IMR-90 (cell line): ENCODE data around the gene FNDC3B. TPM values are rescaled to one million over a fixed set of nuclear protein-coding genes. Genes with fewer than 3 reads are reported as not detected.

Experiments
- ATAC-seq: fragments of 200-7000 bp; cut with Tn5 transposase; 2 replicates; pipeline ENCODE4 v1.9.1; 2020; ENCODE audit warnings: low read depth, mild to moderate bottlenecking, moderate library complexity
- BruUV-seq: library from RNA; stranded (reverse); fragments of 400-500 nt; replicated peaks from 2 replicates; lab custom pipeline; 2021; lab: Mats Ljungman, UMichigan
- CTCF ChIA-PET: fragments of 300-600 bp; formaldehyde crosslinking; extraction: SDS; loops from one replicate; lab custom pipeline; 2021; ENCODE audit warnings: antibody characterized with exemption; lab: Yijun Ruan, JAX
- POLR2A ChIA-PET: fragments of 300-600 bp; sonication (Branson Sonifier 250); formaldehyde crosslinking; loops from one replicate; lab custom pipeline; 2022; ENCODE audit warnings: antibody characterized with exemption; ENCODE audit not compliant: unreplicated experiment; lab: Charles Lee
- DNase-seq: peaks from one replicate; pipeline ENCODE4 v3.0.0; 2013
- H2AFZ ChIP-seq: replicated peaks from 2 replicates; pipeline ENCODE3; 2013; ENCODE audit warnings: low read length, mild to moderate bottlenecking; ENCODE audit not compliant: poor library complexity
- H2AK5ac ChIP-seq: 2 replicates; pipeline ENCODE4 v1.6.1; 2013; ENCODE audit warnings: low read depth, low read length, inconsistent platforms
- H2AK9ac ChIP-seq: replicated peaks from 2 replicates; pipeline ENCODE3; 2013; ENCODE audit warnings: mild to moderate bottlenecking, low read depth, low read length, moderate library complexity; ENCODE audit not compliant: poor library complexity
- H2BK120ac ChIP-seq: 2 replicates; pipeline ENCODE4 v1.6.1; 2013; ENCODE audit warnings: low read depth, low read length, inconsistent platforms
- H2BK15ac ChIP-seq: 3 replicates; pipeline ENCODE4 v1.6.1; 2013; ENCODE audit warnings: low read depth, low read length, inconsistent platforms
- H2BK20ac ChIP-seq: 2 replicates; pipeline ENCODE4 v1.6.1; 2013; ENCODE audit warnings: low read depth, mild to moderate bottlenecking, inconsistent platforms, low read length, moderate library complexity
- H2BK5ac ChIP-seq: 2 replicates; pipeline ENCODE4 v1.6.1; 2013; ENCODE audit warnings: mild to moderate bottlenecking, low read depth, low read length, inconsistent platforms; ENCODE audit not compliant: poor library complexity, severe bottlenecking
- H3K14ac ChIP-seq: replicated peaks from 2 replicates; pipeline ENCODE4 v1.6.1; 2013; ENCODE audit warnings: low read depth, low read length, inconsistent platforms
- H3K18ac ChIP-seq: 2 replicates; pipeline ENCODE4 v1.6.1; 2013; ENCODE audit warnings: low read depth, low read length, control low read depth
- H3K23ac ChIP-seq: 2 replicates; pipeline ENCODE4 v1.6.1; 2013; ENCODE audit warnings: low read depth, low read length, inconsistent platforms
- H3K27ac ChIP-seq: 2 replicates; pipeline ENCODE4 v1.5.1; 2013; ENCODE audit warnings: mild to moderate bottlenecking, control low read depth, low read length; ENCODE audit not compliant: insufficient read depth
- H3K27me3 ChIP-seq: 2 replicates; pipeline ENCODE4 v1.6.1; 2013; ENCODE audit warnings: low read length; ENCODE audit not compliant: control insufficient read depth, insufficient read depth
- H3K36me3 ChIP-seq: 2 replicates; pipeline ENCODE4 v1.6.1; 2013; ENCODE audit warnings: low read length, mixed read lengths; ENCODE audit not compliant: control insufficient read depth, insufficient read depth
- H3K4ac ChIP-seq: 2 replicates; pipeline ENCODE4 v1.6.1; 2013; ENCODE audit warnings: low read depth, low read length, inconsistent platforms
- H3K4me1 ChIP-seq: 2 replicates; pipeline ENCODE4 v1.6.1; 2013; ENCODE audit warnings: low read length, mixed read lengths; ENCODE audit not compliant: control insufficient read depth, insufficient read depth
- H3K4me2 ChIP-seq: 2 replicates; pipeline ENCODE4 v1.6.1; 2013; ENCODE audit warnings: low read depth, mild to moderate bottlenecking, control low read depth, low read length, moderate library complexity
- H3K4me3 ChIP-seq: 2 replicates; pipeline ENCODE4 v1.5.1; 2013; ENCODE audit warnings: low read depth, mild to moderate bottlenecking, control low read depth, low read length, moderate library complexity; ENCODE audit not compliant: insufficient read depth
- H3K56ac ChIP-seq: 2 replicates; pipeline ENCODE4 v1.6.1; 2013; ENCODE audit warnings: low read length, inconsistent platforms; ENCODE audit not compliant: insufficient read depth; ENCODE audit errors: extremely low read depth
- H3K79me1 ChIP-seq, 2 experiments: 2 replicates each; pipeline ENCODE4 v1.6.1; 2013; ENCODE audit warnings: low read length in 2 of 2, inconsistent platforms in 1 of 2, low read depth in 1 of 2
- H3K9ac ChIP-seq: 2 replicates; pipeline ENCODE4 v1.6.1; 2013; ENCODE audit warnings: low read depth, low read length, control low read depth
- H3K9me1 ChIP-seq: 2 replicates; pipeline ENCODE4 v1.6.1; 2013; ENCODE audit warnings: low read length, inconsistent platforms; ENCODE audit not compliant: insufficient read depth
- H3K9me3 ChIP-seq: 2 replicates; pipeline ENCODE4 v1.6.1; 2013; ENCODE audit warnings: low read length; ENCODE audit not compliant: control insufficient read depth, insufficient read depth
- H4K20me1 ChIP-seq: 2 replicates; pipeline ENCODE4 v1.6.1; 2013; ENCODE audit warnings: low read length, inconsistent platforms; ENCODE audit not compliant: insufficient read depth
- H4K5ac ChIP-seq: 2 replicates; pipeline ENCODE4 v1.6.1; 2013; ENCODE audit warnings: mild to moderate bottlenecking, low read depth, low read length, control low read depth
- H4K8ac ChIP-seq, 2 experiments: 2 replicates each; pipeline ENCODE4 v1.6.1; 2013; ENCODE audit warnings: low read depth in 2 of 2, low read length in 2 of 2, control low read depth in 1 of 2, inconsistent platforms in 1 of 2
- H4K91ac ChIP-seq: 2 replicates; pipeline ENCODE4 v1.6.1; 2013; ENCODE audit warnings: low read depth, low read length, inconsistent platforms; ENCODE audit not compliant: insufficient read depth
- BHLHE40 ChIP-seq: fragments of 150-350 bp; IDR thresholded peaks from 2 replicates; pipeline ENCODE4 v1.6.1; 2016; ENCODE audit warnings: mild to moderate bottlenecking, low read depth, low read length
- CEBPB ChIP-seq: IDR thresholded peaks from 2 replicates; pipeline ENCODE4 v1.6.1; 2012; ENCODE audit warnings: low read depth, low read length, improper control_type of control experiment
- CHD1 ChIP-seq: IDR thresholded peaks from 2 replicates; pipeline ENCODE4 v1.6.1; 2012; ENCODE audit warnings: low read depth, low read length, improper control_type of control experiment
- FOS ChIP-seq: fragments of 150-350 bp; IDR thresholded peaks from 2 replicates; pipeline ENCODE4 v1.6.1; 2016; ENCODE audit warnings: low read depth, low read length
- MAFK ChIP-seq: IDR thresholded peaks from 2 replicates; pipeline ENCODE4 v1.6.1; 2012; ENCODE audit warnings: low read depth, low read length, improper control_type of control experiment
- MAZ ChIP-seq: IDR thresholded peaks from 2 replicates; pipeline ENCODE4 v1.6.1; 2012; ENCODE audit warnings: low read depth, mild to moderate bottlenecking, low read length, improper control_type of control experiment, moderate library complexity, borderline replicate concordance
- MXI1 ChIP-seq: IDR thresholded peaks from 2 replicates; pipeline ENCODE4 v1.6.1; 2012; ENCODE audit warnings: low read depth, mild to moderate bottlenecking, low read length, moderate library complexity, borderline replicate concordance
- NFE2L2 ChIP-seq: fragments of 150-350 bp; IDR thresholded peaks from 2 replicates; pipeline ENCODE4 v1.6.1; 2016; ENCODE audit warnings: low read depth, mild to moderate bottlenecking, low read length
- POLR2A ChIP-seq: IDR thresholded peaks from 2 replicates; pipeline ENCODE4 v1.6.1; 2012; ENCODE audit warnings: mild to moderate bottlenecking, low read depth, low read length
- RAD21 ChIP-seq: IDR thresholded peaks from 2 replicates; pipeline ENCODE4 v1.6.1; 2012; ENCODE audit warnings: low read length, improper control_type of control experiment
- RCOR1 ChIP-seq: IDR thresholded peaks from 2 replicates; pipeline ENCODE4 v1.6.1; 2012; ENCODE audit warnings: mild to moderate bottlenecking, low read length, improper control_type of control experiment; ENCODE audit not compliant: insufficient replicate concordance
- RFX5 ChIP-seq: IDR thresholded peaks from 2 replicates; pipeline ENCODE4 v1.8.0; 2012; ENCODE audit warnings: low read depth, mild to moderate bottlenecking, low read length, moderate library complexity
- SMC3 ChIP-seq: fragments of 150-350 bp; IDR thresholded peaks from 2 replicates; pipeline ENCODE4 v1.6.1; 2016; ENCODE audit warnings: low read depth, mild to moderate bottlenecking, antibody characterized with exemption, low read length, moderate library complexity
- WGBS, 2 experiments: methylation state at CpG; one replicate each; pipeline versions ENCODE4 v1.1.5 to v1.1.7; 2013; ENCODE audit warnings: missing lambda C conversion rate in 2 of 2; ENCODE audit not compliant: insufficient read length in 1 of 2; ENCODE audit errors: extremely low coverage in 2 of 2; 5-methylcytosine and 5-hydroxymethylcytosine counted together
- dilution Hi-C: fragments of 300-500 bp; cut with HindIII; formaldehyde crosslinking; loops from one replicate; pipeline ENCODE4 v1.14.3; 2018; ENCODE audit warnings: low sequenced_read_pairs; ENCODE audit not compliant: unreplicated experiment
- in situ Hi-C: fragments of 300-500 bp; cut with MboI; formaldehyde crosslinking; loops from 3 replicates; pipeline ENCODE4 v1.14.3; 2019; ENCODE audit warnings: low sequenced_read_pairs, inconsistent platforms, mixed read lengths
- intact Hi-C: fragments of 100-400 bp; cut with micrococcal nuclease; formaldehyde crosslinking; loops from 2 replicates; pipeline ENCODE4 v1.10.0; 2022
- polyA plus RNA-seq, 3 experiments: library from polyadenylated mRNA; depleted of rRNA; stranded (reverse); fragments of >200 nt; gene quantifications; 2 replicates each; pipeline ENCODE4 v1.2.3, GENCODE V29; 2012; ENCODE audit warnings: low replicate concordance in 1 of 3
- total RNA-seq: library from RNA; depleted of rRNA; stranded (reverse); fragments of >200 nt; gene quantifications from 2 replicates; pipeline ENCODE4 v1.2.3, GENCODE V29; 2012
- TF ChIP-seq, protein P1 (sequence below): conservative IDR thresholded peaks from 2 replicates; pipeline ENCODE4 v1.5.1; 2012; ENCODE audit warnings: mild to moderate bottlenecking, low read depth, low read length, improper control_type of control experiment
- TF ChIP-seq, protein P2 (sequence below): fragments of 150-350 bp; IDR thresholded peaks from 2 replicates; pipeline ENCODE4 v1.6.1; 2017; ENCODE audit warnings: mild to moderate bottlenecking, antibody characterized with exemption, low read length, low read depth
- TF ChIP-seq, protein P3 (sequence below): fragments of 150-350 bp; IDR thresholded peaks from 2 replicates; pipeline ENCODE4 v1.6.1; 2016; ENCODE audit warnings: low read depth, mild to moderate bottlenecking, low read length, moderate library complexity, borderline replicate concordance

The FNDC3B gene
- total and polyA plus RNA-seq, 2 of the 4 experiments (the other 2 are of a cell fraction), result 23.9 to 150 TPM

DNA sequence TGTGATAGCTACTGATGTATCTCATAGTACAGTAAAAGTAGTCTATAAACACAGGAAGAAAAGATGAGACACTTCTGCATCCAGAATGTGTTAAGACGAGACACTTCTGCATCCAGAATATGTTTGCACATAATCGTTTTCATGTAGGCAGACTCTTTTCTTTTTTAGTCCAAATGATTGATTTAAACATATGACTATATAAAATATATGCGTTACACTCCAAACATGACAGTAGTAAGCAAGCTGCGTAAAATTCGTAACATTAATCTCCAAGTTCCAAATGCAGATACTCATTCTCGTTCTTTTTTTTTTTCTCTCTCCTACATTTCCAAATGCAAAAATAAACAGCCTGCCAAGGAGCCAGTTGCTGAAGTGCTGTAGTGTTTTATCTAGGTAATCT, 82.6 kb downstream of the FNDC3B start:
- no CpG with 5 or more reads among the region's 6 CpGs for WGBS, 2 experiments
- H2BK120ac ChIP-seq, result no peak overlapping the region
- H4K20me1 ChIP-seq, result peaks cover 68% of the 10 kb centered on the region
- no peak overlapping the region for H4K91ac ChIP-seq
- H3K18ac ChIP-seq, result no peak overlapping the region
- peaks cover 20% of the 10 kb centered on the region for H3K36me3 ChIP-seq
- no peak overlapping the region for H2AFZ ChIP-seq
- no peak overlapping the region for H2BK15ac ChIP-seq
- no peak overlapping the region for H3K9ac ChIP-seq
- in situ Hi-C loops, result no loop called here
- TF ChIP-seq FOS, result no peak
- no peak for TF ChIP-seq NFE2L2
- TF ChIP-seq, protein P1, sequence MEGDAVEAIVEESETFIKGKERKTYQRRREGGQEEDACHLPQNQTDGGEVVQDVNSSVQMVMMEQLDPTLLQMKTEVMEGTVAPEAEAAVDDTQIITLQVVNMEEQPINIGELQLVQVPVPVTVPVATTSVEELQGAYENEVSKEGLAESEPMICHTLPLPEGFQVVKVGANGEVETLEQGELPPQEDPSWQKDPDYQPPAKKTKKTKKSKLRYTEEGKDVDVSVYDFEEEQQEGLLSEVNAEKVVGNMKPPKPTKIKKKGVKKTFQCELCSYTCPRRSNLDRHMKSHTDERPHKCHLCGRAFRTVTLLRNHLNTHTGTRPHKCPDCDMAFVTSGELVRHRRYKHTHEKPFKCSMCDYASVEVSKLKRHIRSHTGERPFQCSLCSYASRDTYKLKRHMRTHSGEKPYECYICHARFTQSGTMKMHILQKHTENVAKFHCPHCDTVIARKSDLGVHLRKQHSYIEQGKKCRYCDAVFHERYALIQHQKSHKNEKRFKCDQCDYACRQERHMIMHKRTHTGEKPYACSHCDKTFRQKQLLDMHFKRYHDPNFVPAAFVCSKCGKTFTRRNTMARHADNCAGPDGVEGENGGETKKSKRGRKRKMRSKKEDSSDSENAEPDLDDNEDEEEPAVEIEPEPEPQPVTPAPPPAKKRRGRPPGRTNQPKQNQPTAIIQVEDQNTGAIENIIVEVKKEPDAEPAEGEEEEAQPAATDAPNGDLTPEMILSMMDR, result no peak
- TF ChIP-seq BHLHE40, result no peak
- no peak for TF ChIP-seq RFX5
- TF ChIP-seq, protein P2, sequence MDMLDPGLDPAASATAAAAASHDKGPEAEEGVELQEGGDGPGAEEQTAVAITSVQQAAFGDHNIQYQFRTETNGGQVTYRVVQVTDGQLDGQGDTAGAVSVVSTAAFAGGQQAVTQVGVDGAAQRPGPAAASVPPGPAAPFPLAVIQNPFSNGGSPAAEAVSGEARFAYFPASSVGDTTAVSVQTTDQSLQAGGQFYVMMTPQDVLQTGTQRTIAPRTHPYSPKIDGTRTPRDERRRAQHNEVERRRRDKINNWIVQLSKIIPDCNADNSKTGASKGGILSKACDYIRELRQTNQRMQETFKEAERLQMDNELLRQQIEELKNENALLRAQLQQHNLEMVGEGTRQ, result no peak
- no peak for TF ChIP-seq CEBPB
- no peak for TF ChIP-seq RAD21
- TF ChIP-seq SMC3, result no peak
- no peak for TF ChIP-seq CHD1
- TF ChIP-seq POLR2A, result no peak
- TF ChIP-seq, protein P3, sequence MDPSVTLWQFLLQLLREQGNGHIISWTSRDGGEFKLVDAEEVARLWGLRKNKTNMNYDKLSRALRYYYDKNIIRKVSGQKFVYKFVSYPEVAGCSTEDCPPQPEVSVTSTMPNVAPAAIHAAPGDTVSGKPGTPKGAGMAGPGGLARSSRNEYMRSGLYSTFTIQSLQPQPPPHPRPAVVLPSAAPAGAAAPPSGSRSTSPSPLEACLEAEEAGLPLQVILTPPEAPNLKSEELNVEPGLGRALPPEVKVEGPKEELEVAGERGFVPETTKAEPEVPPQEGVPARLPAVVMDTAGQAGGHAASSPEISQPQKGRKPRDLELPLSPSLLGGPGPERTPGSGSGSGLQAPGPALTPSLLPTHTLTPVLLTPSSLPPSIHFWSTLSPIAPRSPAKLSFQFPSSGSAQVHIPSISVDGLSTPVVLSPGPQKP, result no peak
- no peak for TF ChIP-seq RCOR1
- TF ChIP-seq MAZ, result no peak
- no peak for TF ChIP-seq MAFK
- no peak for TF ChIP-seq MXI1
- no peaks in the 10 kb centered on the region for H3K9me3 ChIP-seq
- no peak overlapping the region for H3K14ac ChIP-seq
- H4K5ac ChIP-seq, result no peak overlapping the region
- peaks cover 15% of the 10 kb centered on the region for H3K9me1 ChIP-seq
- no peak overlapping the region for H3K23ac ChIP-seq
- H2BK5ac ChIP-seq, result no peak overlapping the region
- no peak overlapping the region for H3K4ac ChIP-seq
- no peak overlapping the region for H3K27ac ChIP-seq
- no peak overlapping the region for H2AK9ac ChIP-seq
- no peak for DNase-seq
- H3K4me1 ChIP-seq, result peaks cover 21% of the 10 kb centered on the region
- ATAC-seq, result no peak
- no peak overlapping the region for H3K4me2 ChIP-seq
- H4K8ac ChIP-seq, result no peak overlapping the region
- no peaks in the 10 kb centered on the region for H3K27me3 ChIP-seq
- no peak overlapping the region for H2BK20ac ChIP-seq
- intact Hi-C loops, result no loop called here
- POLR2A ChIA-PET, result no interaction called here
- peaks cover 41 to 88% of the 10 kb centered on the region in 2 experiments for H3K79me1 ChIP-seq
- CTCF ChIA-PET, result no interaction called here
- dilution Hi-C loops, result no loop called here
- H3K4me3 ChIP-seq, result no peak overlapping the region
- no peak overlapping the region for H2AK5ac ChIP-seq
- no TSS peak for BruUV-seq
- no peak overlapping the region for H3K56ac ChIP-seq
